NCI-H1930 (cell line): ENCODE data around the gene ABCC3.

ENCODE experiments used
- DNase-seq, 2 experiments: peaks; one replicate each; lab custom pipeline; 2025; lab: John Stamatoyannopoulos, UW

ABCC3 gene

DNA sequence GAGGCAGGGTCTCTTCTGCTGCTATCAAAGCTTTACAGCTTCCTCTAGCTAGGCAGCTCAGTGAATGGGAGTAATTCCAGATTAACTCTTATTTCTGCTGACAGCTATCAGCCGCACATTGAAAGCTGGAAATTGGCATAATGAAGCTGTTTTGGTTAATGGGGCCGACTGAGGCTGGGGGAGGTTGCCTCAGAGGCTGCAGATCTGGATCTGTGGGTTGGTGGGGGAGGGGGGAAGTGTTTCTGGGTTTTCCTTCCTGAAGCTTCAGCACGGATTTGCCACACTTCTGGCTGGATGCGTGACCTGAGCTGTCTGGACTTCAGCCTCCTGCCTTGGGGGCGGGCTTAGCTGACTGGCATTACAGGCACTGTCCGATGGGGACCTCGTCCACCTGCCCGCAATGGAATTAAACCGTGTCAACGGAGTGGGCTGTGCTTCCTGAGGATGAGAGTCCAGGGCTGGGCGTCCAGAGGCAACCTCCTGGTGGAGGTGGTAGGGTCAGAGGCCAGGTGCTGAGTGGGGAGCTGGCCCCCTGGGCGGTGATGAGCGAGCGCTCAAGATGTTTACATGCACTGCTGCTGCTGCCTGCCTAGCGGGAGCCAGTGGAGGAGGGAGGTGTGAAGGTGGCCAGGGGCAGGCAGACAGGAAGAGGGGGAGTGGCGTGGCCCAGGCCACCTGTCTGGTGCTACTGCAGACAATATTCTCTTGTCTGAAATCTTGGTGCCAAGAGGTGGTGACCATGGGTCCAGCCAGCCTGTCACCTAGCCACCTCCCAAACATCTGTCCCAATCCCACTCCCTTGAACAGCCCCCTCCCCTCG, 6.7 kb upstream of the ABCC3 start:
- DNase-seq, result no peak

DNA sequence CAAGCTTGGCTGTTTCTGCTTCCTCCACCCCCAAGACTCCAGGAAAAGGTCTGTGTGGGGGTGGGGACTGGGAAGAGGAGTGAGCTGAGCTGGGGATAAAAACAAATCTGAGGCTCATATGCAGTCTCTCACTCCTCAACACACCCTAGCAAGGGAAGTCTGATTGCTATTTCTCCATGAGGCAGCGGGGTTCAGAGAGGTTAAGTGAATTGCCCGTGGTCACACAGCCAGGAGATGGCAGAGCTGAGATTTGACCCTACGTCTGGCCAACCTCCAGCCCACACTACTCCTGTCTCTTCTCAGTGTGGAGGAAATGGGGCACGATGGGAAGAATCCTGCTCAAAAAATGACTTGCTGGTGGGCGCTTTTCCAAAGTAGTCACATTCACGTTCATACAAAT, 4.8 kb upstream of the ABCC3 start:
- DNase-seq, result no peak

DNA sequence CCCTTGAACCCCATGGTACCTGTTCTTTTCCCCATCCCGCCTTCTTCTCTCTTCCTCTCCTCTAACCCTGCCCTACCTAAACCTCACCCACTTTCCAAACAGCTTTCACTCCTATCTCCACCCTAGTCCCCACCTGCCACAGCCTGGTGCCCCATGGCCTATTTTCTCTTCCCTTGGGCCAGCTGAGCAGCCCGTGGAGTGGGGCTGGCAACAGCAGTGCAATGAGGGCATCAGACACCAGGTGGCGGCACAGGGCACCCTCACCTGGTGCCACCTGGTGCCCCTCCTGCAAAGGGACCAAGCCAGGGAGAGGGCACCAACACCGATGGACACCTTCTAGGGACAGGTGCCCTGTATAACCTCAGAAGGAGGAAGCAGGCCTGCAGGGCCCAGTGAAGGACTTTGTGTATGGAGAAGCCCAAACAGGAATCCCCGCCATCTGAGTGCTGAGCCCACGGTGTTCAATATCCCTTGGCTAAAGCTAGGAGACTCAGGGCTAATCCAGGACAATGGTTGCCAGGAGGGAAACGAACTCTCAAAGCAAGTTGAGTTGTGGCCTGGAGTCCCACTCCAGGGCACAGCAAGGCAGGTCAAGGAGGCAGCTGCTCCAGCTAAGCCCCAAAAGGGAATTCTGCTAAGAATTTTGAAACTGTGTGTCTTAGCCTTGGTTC, 4.0 kb upstream of the ABCC3 start:
- peak in 1 of 2 experiments; percentile 18 for DNase-seq

DNA sequence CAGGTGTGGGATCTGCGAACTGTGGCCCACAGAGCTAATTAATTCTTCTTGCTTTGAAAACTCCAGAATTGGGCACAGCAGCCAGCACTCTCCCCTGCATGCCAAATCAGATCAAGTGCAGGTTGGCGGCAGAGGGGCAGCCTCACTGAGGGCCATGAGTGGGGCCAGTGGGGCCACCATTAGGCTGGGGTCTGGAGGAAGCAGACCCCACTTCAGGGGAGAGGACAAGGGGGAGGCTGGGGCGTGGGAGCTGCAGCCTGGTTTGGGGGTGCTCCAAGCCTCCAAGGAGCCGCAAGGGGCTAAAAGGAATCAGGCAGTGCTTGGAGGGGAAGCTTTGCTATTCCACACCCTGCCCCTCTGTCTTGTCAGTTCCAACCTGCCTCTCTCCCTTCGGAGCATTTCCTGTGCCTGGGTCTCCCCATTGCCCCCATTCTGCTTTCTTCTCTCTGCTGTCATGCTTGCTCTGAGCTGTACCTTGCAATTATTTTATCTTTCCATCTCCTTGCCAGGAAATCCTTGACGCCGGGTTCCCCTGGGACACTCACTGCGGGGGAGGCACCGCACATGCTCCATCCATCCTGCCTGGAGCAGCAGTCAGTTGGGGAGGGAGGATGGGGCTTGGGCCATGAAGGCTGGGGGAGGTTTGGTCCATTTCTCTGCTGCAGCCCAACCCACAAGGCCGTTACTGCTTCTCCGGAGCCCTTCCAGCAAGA, 3.3 kb upstream of the ABCC3 start:
- no peak for DNase-seq

DNA sequence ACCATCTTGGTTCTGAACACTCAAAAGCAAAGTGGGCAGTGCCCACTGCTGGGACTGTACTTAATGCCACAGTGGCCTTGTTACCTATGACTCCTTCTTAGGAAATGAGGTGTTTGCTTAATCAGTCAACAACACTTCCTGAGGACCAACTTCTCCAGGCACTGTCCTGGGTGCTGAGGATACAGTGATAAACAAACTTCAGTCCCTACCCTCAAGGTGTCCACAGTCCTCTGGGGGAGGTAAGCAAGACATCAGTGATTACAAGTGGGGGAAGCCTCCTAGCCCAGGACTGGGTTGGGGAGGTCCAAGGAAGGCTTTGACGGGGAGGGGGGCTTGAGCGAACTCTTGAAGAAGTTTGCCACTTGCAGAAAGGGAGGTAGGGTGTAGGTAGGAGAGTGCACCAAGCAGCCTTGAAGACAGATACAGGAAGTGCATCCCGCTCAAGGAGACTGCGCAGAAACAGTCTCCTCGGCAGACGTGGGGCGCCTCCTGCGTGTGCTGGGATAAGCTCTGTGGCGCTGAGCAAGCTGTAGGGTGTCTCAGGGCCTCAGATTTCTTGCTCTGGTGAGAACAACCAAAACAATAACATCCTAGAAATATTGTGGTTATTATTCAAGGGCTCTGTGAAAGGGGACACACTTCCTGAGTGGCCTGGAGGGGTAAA, 2.6 kb upstream of the ABCC3 start:
- DNase-seq, result no peak

DNA sequence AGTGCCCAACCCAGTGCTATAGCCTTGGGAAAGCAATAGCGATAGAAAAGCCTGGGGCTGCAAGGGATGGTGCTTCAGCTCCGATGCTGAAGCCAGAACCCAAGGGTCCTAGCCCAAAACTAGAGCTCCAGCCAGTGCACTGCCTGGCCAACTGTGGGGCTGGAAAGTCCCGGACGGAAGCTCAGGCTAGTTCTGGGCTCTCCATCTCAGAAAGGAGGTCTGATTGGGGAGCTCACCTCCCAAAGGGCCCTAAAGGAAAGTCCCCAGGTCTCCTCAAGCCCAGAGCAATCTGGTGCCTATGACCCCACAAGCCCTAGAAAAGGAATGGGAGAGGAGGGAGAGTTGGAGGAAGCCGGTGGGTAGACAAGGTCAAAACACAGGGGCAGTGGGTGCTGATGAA, 2.0 kb upstream of the ABCC3 start:
- no peak for DNase-seq

DNA sequence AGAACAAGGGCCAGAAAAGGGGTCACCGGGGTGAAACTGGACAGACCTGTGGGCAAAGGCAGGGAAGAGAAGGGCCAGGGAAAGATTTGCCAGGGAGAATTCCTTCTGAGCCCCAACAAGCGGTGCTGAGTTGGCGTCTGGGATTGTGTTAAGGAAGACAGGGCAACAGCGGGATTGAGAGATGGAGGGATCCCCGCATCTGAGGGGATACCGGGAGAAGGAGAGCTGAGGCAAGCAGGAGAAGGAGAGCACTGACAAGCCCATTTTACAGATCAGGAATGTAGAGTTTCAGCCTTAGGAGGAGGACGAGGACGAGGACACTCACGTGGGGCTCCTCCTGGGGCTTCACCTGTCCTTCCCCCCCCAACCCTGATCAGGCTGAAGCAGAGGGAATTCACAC, 998 bp upstream of the ABCC3 start:
- no peak for DNase-seq

DNA sequence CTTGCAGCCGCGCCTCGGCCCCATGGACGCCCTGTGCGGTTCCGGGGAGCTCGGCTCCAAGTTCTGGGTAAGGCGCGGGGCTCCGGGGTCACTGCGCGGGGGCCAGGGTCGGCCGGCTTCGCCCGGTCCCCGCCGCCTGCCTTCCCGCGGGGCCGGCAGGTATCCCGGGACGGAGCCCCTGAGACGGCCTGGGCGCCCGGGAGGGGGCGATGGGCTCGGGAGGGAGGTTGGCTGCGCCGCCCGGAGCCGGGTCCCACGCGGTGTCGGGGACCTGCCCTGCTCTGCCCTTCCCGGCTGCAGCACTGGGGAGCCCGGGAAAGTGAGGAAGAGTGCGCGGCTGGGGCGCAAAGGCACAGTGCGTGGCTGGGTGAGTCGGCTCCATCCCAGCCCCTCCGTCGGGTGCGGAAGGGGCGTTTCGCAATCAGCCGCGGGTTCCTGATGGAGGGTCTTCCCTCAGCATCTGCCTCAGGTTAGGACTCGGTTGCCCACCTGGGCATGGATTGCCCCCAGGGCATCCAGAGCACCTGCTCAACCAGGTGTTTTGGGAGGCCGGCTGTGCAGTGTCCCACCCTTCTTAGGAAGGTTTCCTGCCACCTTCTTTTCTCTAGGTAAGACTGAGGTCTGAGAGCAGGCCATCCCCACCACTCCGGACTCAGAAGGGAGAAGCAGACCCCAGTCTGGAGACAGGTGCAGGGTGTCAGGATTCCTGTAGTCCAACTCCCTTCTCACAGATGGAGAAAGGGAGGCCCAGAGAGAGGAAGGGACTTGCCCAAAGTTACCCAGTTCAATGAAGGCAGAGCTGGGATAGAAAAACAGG, 442 bp downstream of the ABCC3 start:
- no peak for DNase-seq

DNA sequence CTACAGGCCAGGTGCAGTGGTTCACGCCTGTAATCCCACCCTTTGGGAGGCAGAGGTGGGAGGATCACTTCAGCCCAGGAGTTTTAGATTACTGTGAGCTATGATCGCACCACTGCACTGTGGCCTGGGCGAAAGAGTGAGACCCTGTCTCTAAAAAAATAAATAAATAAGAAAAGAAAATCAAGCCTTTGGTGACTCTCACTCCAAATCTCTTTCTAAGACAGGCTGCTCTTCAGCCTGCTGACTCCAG, 976 bp downstream of the ABCC3 start:
- DNase-seq, result no peak

DNA sequence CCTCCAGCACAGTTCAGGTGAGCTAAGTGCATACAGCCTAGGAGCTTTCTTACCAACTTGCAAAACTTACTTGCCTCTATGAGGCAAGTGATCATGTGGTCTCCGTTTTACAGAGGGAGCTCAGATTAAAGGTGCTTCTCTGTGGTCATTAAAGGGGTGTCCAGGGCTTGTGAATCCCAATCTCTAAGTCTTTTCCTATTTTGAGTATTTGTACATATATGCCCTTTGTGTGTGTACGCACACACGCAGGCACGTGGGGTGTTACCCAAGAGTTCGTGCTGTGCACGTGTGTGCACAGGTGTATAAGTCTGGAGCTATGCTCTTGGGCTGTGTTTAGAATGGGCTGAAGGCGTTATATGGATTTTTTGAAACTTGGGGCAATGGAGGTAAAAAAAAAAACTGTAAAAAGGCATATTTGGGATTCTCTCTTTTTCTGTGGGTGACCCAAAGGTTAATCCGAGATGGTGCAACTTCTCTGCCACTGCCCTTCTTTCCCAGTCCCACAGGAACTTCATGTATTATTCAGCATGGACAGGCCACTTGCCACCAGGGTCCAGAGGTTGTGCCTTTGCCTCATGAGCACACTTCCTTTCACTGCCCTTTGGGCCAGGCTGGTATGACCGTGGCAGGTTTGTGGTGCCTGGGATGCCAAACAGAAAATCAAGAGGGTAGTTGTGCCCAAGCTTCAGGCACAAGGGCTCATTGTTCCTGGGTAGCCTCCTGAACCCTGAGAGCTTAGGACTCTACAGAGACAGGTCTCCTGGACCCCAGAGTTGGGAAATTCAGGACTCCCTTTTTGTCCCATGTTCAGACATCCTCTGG, 1.5 kb downstream of the ABCC3 start:
- no peak for DNase-seq

DNA sequence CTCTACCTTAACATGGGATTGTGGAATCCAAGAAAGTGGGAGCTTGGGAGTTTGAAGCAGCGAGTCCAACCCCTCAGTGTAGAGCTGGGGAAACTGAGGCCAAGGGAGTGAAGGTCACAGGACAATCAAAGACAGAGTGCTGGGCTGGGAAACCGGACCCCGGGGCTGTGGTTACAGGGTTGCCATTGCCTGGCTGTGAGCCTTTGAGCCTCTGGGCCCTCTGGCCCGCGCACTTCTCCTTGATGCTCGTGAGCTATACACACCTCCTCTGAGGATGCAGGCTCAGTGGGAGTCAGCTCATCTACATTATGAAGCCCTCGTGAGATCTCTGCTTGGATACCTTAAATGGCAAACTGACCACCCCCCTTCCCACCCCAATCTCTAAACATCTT, 2.1 kb downstream of the ABCC3 start:
- no peak for DNase-seq

DNA sequence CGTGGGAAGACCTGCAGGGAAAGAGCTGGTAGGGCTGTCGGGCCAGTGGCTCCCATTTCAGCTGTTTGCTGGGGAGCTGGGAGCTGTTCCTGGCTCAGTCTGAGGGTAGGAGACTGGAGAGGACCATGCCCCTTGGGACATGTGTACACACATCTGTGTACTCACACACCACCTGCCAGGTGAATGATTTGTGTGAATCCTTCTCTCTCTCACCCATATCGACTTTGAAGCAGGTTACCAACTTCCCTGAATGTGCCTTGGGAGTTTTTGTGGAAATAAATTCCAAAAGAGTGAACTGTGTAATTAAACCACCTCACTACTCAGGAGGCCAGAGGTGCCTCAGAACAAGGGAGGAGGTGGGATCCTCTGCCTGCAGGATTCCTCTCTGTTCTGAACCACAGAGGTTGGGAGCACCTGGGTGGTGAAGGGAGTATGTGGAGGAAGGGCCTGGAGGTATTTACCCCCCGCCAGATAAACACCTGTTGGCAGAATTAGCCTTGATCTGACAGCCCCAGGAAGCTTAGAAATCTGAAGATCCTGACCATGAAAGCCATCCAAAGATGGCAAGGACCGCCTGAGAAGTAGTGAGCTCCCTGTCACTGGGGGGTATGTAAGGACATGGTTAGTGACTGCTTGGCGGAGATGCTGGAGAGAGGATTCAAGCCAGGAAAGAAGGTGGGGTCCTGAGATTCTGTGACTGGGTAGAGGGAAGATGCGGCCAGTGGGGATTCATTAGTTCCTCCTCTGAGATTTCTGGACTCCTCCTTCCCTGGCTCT, 3.3 kb downstream of the ABCC3 start:
- no peak for DNase-seq

DNA sequence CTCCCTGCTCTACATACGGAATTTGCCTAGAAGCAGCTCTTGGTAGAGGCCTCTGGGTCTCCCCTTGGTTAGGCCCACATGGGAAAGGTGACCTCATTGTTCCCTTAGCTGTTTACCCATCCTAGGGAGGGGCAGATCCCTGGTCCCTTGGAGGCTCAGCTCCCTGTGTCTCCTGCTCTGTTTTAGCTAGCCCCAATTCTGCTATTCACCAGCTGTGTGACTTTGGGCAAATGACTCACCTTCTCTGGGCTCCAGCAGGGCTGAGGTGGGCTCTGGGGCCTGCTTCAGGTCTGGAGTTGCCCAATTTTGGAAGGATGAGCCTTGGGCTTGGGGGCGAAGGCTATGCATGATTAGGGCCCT, 3.9 kb downstream of the ABCC3 start:
- no peak for DNase-seq

DNA sequence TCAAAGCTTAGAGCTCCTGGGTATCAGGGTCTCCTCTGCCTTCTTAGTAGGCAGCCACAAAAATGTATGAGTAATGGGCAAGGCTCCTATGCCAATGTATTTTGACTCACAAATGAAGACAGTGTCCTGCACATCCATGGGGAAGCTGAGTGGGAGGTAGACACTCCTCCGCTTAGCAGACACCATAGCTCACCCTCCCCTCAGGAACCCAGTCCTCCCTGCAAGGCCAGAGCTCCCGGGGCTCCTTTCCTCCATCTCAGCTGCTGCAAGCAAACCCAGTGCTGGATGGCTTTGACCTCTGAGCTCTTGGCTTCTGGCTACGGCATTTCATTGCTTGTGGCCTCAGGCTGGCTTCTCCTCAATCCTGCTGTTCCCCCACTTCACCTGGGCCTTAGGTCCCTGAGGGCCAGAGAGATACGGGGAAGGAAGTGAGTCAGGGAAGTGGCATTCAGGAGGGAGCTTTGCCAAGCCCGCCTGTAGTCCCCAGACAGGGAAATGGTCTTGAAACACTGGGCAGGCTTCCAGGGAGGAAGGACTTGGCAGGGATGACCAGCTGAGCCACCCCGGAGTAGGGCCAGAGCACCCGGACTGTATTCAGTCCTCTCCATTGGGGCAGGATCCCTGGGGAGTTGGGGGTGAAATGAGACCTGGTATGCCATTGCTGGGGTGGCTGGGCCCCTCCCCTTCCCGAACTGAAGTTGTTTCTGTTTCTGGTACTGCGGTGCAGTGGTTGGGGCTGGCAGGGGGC, 4.5 kb downstream of the ABCC3 start:
- no peak for DNase-seq

DNA sequence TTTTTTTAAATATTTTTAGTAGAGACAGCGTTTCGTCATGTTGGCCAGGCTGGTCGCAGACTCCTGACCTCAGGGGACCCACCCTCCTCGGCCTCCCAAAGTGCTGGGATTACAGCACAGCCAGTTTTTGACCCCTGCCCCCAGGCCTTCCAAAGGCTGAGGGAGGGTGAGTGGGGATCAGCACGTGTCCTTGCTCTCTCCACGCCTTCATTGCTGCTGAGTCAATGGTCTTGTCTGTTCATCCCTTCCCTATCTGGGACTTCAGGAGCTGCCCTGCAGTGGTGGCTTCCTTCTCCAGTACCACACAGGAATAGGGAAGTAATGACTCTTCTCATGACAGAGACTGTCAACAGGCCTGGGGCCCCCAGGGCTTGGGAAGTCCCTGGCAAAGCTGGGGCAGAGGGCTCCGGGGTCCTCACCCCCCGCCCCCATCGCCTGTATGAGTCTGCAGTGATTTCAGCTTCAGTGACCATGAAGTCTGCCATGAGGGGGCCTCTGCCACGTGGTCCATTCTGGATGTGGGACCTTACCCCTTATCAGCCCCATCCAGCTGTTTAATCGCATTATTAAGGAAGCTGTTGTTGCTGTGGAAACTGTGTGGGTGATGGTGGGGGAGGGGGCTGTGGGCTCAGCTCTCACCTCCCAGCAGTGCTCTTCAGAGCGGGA, 6.1 kb downstream of the ABCC3 start:
- DNase-seq, result no peak

DNA sequence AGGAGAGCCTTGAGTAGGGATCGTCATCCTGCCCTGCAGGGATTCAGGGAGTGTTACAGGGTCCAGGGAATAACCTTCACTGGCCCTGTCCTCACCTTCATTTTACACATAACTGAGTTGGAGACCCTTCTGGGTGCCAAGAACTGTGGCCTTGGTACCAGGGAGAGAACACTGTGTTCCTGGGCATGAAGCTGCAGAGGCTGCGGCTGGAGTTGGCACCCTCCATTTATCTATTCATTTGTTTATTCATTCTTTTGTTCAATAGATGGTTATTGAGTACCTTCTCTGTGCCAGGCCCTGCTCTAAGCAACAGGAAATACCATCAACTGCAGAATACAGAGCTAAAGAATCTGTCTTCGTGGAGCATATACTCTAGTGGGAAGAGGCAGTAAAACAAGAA, 6.7 kb downstream of the ABCC3 start:
- DNase-seq, result no peak

DNA sequence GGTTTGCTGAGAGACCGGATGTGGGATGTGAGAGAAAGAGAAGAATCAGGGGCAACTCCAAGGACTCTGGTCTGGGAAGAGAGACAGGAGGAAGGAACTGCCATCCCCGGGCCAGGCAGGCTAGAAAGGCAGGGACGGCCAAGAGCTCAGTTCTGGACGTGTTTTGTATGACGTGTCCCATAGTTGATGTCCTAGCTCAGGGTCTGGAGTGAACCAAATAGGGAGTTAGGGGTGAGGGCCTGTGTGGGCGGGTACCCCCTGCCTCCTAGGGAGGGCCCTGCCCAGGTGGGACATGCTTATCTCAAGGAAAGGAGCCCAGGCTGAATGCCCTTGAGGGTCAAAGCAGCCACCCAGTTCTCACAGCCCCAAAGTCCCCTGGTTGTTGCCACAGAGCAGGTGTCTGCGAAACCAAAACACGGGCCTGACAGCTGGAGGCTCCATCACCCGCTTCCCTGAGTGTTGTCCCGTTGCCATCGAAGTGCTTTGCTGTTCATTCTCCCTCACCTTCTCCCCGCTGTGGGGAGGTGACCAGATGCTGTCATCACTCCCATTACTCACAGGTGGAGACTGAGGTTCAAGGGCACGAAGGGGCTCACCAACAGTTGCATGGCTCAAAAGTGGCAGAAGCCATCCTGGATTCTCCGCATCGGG, 7.5 kb downstream of the ABCC3 start:
- DNase-seq, result no peak
